GM18498 (cell line): ENCODE data around the gene ACTL10.
"Not testable (repeated sequence)": the region's sequence is repeated elsewhere in the genome, so short reads cannot be mapped to it uniquely, and the experiment has no call there.

Experiments used
- ATAC-seq: cut with Tn5 transposase; IDR thresholded peaks from one replicate; pipeline ENCODE4 v1.9.1; 2021; ENCODE audit warnings: mild to moderate bottlenecking, moderate library complexity; ENCODE audit not compliant: unreplicated experiment

ACTL10 gene

GRCh38 chr20:33693741-33694638 is 27.2 kb downstream of the ACTL10 start:
- ATAC-seq: no peak

DNA sequence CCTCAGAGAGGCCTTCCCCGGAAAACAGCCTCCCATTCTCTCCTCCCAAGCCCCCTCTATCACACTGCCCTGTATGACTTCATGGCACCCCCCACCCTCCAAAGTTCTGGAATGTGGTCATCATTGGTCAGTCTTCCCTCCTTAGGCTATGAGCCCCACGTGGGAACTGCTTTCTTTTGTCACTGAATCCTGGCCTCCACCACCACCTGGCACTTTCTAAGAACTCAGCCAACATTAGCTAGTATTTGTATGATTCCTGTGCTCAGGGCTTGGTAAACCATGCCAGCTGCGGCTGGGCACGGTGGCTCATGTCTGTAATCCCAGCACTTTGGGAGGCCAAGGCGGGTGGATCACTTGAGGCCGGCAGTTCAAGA is 27.9 kb downstream of the ACTL10 start:
- no peak for ATAC-seq

GRCh38 chr20:33696448-33696847 is 29.7 kb downstream of the ACTL10 start:
- no peak for ATAC-seq

DNA sequence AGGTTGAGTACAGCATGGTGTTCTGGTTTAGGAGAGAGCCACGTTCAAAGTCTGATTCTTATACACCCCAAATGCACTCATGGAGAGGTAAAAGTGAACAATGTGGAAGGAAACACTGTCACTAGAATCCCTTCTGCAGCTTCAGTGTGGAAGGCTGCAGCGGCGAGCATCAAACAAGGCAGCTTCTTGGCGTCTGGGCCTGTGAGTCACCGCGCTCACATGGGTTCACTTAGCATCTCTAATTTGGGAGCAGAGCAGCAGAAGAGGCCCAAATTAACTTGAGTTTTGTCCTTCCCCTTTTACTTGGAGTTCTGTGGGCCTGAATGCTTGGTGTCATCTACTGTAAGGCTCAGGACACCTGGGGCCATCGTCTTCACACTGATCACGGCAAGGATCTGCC is 30.4 kb downstream of the ACTL10 start:
- ATAC-seq: no peak

- ATAC-seq: not testable (repeated sequence)
Measured at GRCh38 chr20:33698966-33699365, 32.2 kb downstream of the ACTL10 start.

- not testable (repeated sequence) for ATAC-seq
Measured at GRCh38 chr20:33700696-33701441, 34.1 kb downstream of the ACTL10 start.

DNA sequence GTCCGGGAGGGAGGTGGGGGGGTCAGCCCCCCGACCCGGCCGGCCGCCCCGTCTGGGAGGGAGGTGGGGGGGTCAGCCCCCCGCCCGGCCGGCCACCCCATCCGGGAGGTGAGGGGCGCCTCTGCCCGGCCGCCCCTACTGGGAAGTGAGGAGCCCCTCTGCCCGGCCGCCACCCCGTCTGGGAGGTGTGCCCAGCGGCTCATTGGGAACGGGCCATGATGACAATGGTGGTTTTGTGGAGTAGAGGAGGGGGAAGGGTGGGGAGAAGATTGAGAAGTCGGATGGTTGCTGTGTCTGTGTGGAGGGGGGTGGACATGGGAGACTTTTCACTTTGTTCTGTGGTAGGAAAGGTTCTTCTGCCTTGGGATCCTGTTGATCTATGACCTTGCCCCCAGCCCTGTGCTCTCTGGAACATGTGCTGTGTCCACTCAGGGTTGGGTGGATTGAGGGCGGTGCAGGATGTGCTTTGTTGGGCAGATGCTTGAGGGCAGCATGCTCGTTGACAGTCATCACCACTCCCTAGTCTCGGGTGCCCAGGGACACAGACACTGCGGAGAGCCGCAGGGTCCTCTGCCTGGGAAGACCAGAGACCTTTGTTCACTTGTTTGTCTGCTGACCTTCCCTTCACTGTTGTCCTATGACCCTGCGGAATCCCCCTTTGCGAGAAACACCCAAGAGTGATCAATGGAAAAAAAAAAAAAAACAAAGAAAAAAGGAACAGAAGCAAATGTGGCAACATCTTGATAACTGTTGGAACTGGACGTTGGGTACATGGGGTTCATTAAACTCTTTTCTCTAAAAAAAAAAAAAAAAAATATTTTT is 35.1 kb downstream of the ACTL10 start:
- no peak for ATAC-seq

GRCh38 chr20:33702861-33703260 is 36.1 kb downstream of the ACTL10 start:
- no peak for ATAC-seq

GRCh38 chr20:33703498-33704137 is 36.9 kb downstream of the ACTL10 start:
- no peak for ATAC-seq

- no peak for ATAC-seq
Measured at GRCh38 chr20:33704197-33704924, 37.6 kb downstream of the ACTL10 start.

DNA sequence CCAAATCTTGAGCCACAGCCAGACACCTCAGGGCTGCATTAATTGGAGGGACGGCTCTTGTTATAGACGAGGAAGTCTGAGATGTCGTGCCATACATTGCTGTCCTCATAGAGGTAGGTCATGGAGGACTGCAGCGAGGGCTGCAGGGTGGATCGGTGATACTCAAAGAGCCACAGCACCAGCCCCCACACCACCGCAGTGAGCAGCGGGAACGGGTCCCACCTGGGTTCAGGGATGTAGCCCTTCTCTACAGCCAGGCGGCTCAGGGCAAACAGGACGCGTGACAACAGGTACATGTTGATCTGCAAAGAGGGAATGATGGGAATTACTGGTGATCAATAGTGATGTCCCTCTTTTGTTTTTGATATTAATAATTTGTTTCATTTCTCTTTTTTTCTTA is 40.9 kb downstream of the ACTL10 start:
- ATAC-seq: no peak

GRCh38 chr20:33709398-33709797 is 42.7 kb downstream of the ACTL10 start:
- ATAC-seq: no peak

GRCh38 chr20:33709905-33710541 is 43.3 kb downstream of the ACTL10 start:
- no peak for ATAC-seq

DNA sequence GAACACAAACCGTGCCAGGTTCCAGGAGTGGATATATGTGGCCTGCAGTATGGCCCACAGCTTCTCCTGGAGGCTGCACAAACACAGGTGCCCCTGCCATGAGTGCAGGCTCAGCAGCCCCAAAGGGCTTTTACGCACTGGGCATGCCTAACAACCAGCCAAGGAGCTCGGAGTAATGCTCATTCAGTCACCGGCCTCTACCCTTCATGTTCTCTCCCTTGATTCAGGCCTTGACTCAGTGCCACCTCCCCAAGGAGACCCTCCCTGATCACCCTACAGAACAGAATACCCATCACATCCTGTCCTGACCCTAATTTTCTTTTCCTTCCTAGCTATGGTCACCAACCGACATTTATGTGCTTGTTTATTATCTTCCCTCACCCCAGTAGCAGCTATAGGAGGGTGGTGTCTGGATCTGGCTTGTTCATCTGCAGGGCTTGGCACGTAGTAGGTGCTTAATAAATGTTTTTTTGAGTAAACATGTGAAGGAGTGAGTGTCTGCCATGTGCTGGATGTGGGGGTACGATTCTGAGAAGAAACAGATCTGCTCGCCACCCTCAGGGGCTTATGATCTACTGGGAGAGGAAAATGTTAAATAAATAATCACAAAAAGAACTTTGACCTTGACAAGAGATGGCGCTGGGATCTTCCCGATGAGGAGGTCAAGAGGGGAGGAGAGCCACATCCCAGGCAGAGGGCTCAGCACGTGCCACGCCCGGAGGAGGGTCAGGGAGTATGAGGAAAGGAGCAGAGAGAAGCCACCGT is 44.1 kb downstream of the ACTL10 start:
- ATAC-seq: no peak

GRCh38 chr20:33711446-33711738 is 44.6 kb downstream of the ACTL10 start:
- no peak for ATAC-seq

DNA sequence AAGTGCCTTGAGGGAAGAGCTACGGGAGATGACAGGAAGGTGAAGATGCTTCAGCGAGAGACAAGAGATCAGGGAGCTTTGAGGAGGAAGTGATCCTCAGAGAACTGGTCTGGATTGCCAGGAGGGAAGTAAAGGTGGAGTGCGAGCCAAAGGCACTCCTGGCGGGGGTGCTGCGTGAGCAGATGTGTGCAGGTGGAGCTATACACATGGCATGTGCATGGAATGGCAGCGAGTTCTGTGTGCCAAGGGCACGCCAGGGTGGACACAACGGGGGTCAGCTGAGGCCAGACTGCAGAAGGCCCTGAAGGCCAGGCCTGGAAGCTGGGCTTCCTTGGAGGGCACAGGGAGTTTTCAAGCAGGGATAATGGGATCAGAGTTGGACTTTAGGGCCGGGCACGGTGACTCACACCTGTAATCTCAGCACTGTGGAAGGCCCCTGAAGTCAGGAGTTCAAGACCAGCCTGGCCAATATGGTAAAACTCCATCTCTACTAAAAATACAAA is 47.2 kb downstream of the ACTL10 start:
- no peak for ATAC-seq

GRCh38 chr20:33716498-33716897 is 49.8 kb downstream of the ACTL10 start:
- ATAC-seq: no peak
